Neural cell (in vitro differentiated cells): ENCODE measurements around the gene KCNQ2. TPM values are rescaled to one million over a fixed set of nuclear protein-coding genes. Genes with fewer than 3 reads are reported as not detected.

ENCODE experiments used
- H2AFZ ChIP-seq: fragments of 200-600, 300-800 bp; sonication (generic), shearing (Covaris generic); 2 replicates; pipeline ENCODE4 v1.6.0; 2014; ENCODE audit warnings: low read depth, mild to moderate bottlenecking, antibody characterized with exemption, low read length, moderate library complexity
- H3F3A ChIP-seq: fragments of 200-600 bp; shearing (Covaris generic); 2 replicates; pipeline ENCODE4 v1.6.1; 2016; ENCODE audit warnings: mild to moderate bottlenecking, moderate library complexity, mixed read lengths, antibody characterized with exemption, low read length; ENCODE audit not compliant: insufficient read depth, poor library complexity, severe bottlenecking
- H3K27ac ChIP-seq: fragments of 200-600, 300-800 bp; sonication (generic), shearing (Covaris generic); 2 replicates; pipeline ENCODE4 v1.5.1; 2014; ENCODE audit warnings: mild to moderate bottlenecking, low read length, moderate library complexity
- H3K27me3 ChIP-seq: fragments of 300-800, 200-600 bp; sonication (generic), shearing (Covaris generic); 2 replicates; pipeline ENCODE4 v1.6.0; 2014; ENCODE audit warnings: mild to moderate bottlenecking, low read depth, low read length, moderate library complexity; ENCODE audit not compliant: insufficient read depth
- H3K36me3 ChIP-seq: fragments of 300-800, 200-600 bp; sonication (generic), shearing (Covaris generic); 2 replicates; pipeline ENCODE4 v1.5.1; 2014; ENCODE audit warnings: mild to moderate bottlenecking, antibody characterized with exemption, low read length, moderate library complexity; ENCODE audit not compliant: insufficient read depth
- H3K4me2 ChIP-seq: fragments of 300-800, 200-600 bp; sonication (generic), shearing (Covaris generic); 2 replicates; pipeline ENCODE4 v1.6.0; 2014; ENCODE audit warnings: mild to moderate bottlenecking, low read length
- H3K4me3 ChIP-seq: fragments of 300-800, 200-600 bp; sonication (generic), shearing (Covaris generic); 2 replicates; pipeline ENCODE4 v1.5.1; 2014; ENCODE audit warnings: mild to moderate bottlenecking, low read length, moderate library complexity
- H3K79me2 ChIP-seq: fragments of 200-600 bp; shearing (Covaris generic); replicated peaks from 2 replicates; pipeline ENCODE4 v1.6.0; 2014; ENCODE audit warnings: mild to moderate bottlenecking, low read length, moderate library complexity; ENCODE audit not compliant: insufficient read depth
- H3K9ac ChIP-seq: fragments of 300-800, 200-600 bp; sonication (generic), shearing (Covaris generic); 2 replicates; pipeline ENCODE4 v1.6.1; 2016; ENCODE audit warnings: mild to moderate bottlenecking, low read length, mixed read lengths
- H3K9me2 ChIP-seq: fragments of 200-600 bp; shearing (Covaris generic); 2 replicates; pipeline ENCODE4 v1.6.1; 2016; ENCODE audit warnings: mild to moderate bottlenecking, low read length, mixed read lengths; ENCODE audit not compliant: insufficient read depth
- H3K9me3 ChIP-seq: fragments of 200-600, 300-800 bp; sonication (generic), shearing (Covaris generic); 2 replicates; pipeline ENCODE4 v1.6.1; 2016; ENCODE audit warnings: mild to moderate bottlenecking, mixed run types, low read length, moderate library complexity, mixed read lengths
- H4K20me1 ChIP-seq: fragments of 200-600 bp; shearing (Covaris generic); 2 replicates; pipeline ENCODE4 v1.6.1; 2016; ENCODE audit warnings: mild to moderate bottlenecking, mixed run types; ENCODE audit not compliant: insufficient read depth
- CTCF ChIP-seq: fragments of 450-650 bp; IDR thresholded peaks from 2 replicates; pipeline ENCODE4 v1.5.1; 2014; ENCODE audit warnings: antibody characterized with exemption, mild to moderate bottlenecking, moderate library complexity; ENCODE audit not compliant: poor library complexity, severe bottlenecking
- EP300 ChIP-seq: fragments of 450-650 bp; conservative IDR thresholded peaks from 2 replicates; pipeline ENCODE4 v1.6.1; 2014; ENCODE audit warnings: antibody characterized with exemption, mild to moderate bottlenecking, moderate library complexity; ENCODE audit not compliant: poor library complexity, severe bottlenecking
- EZH2 ChIP-seq: fragments of 200-600, 300-800 bp; shearing (Covaris generic), sonication (generic); IDR thresholded peaks from 2 replicates; pipeline ENCODE4 v1.6.1; 2014; ENCODE audit warnings: antibody characterized with exemption, low read length, borderline replicate concordance, mild to moderate bottlenecking; ENCODE audit not compliant: insufficient read depth, poor library complexity, severe bottlenecking
- MXI1 ChIP-seq: fragments of 450-650 bp; conservative IDR thresholded peaks from 2 replicates; pipeline ENCODE4 v1.6.1; 2014; ENCODE audit warnings: antibody characterized with exemption, mild to moderate bottlenecking; ENCODE audit not compliant: poor library complexity, severe bottlenecking
- POLR2AphosphoS5 ChIP-seq: IDR thresholded peaks from 2 replicates; pipeline ENCODE4 v1.6.1; 2012
- RAD21 ChIP-seq: fragments of 450-650 bp; conservative IDR thresholded peaks from 2 replicates; pipeline ENCODE4 v1.6.1; 2014; ENCODE audit warnings: antibody characterized with exemption, mild to moderate bottlenecking, moderate library complexity
- REST ChIP-seq: IDR thresholded peaks from 2 replicates; pipeline ENCODE4 v1.6.1; 2012; ENCODE audit warnings: borderline replicate concordance
- SMC3 ChIP-seq: fragments of 450-650 bp; conservative IDR thresholded peaks from 2 replicates; pipeline ENCODE4 v1.6.1; 2014; ENCODE audit warnings: antibody characterized with exemption, mild to moderate bottlenecking, moderate library complexity; ENCODE audit not compliant: poor library complexity
- TAF1 ChIP-seq: IDR thresholded peaks from 2 replicates; pipeline ENCODE4 v1.6.1; 2012; ENCODE audit warnings: low read depth
- polyA plus RNA-seq: library from polyadenylated mRNA; depleted of rRNA; stranded (reverse); fragments of >200 nt; gene quantifications from 2 replicates; pipeline ENCODE4 v1.2.3, GENCODE V29; 2014

Gene KCNQ2
- polyA plus RNA-seq, 1 donor from 2014 or later: 84.7 TPM

GRCh38 chr20:63469019-63469712 is 3.3 kb downstream of the KCNQ2 start:
- Histone ChIP-seq H3K36me3 (no peaks in the 10 kb centered on the region), H3K4me3 (peak overlapping the region; percentile 98), H2AFZ (no peak overlapping the region), H3K27me3 (no peaks in the 10 kb centered on the region), H3K9ac (peak overlapping the region; percentile 89), H3K4me2 (no peak overlapping the region), H3K79me2 (peaks cover 78% of the 10 kb centered on the region), H3K9me3 (no peaks in the 10 kb centered on the region), H3K9me2 (no peaks in the 10 kb centered on the region), H3F3A (no peaks in the 10 kb centered on the region), H4K20me1 (peaks cover 5% of the 10 kb centered on the region), H3K27ac (no peak overlapping the region)
- no peak for TF ChIP-seq SMC3
- no peak for TF ChIP-seq MXI1
- no peak for TF ChIP-seq REST
- TF ChIP-seq RAD21: no peak
- no peak for TF ChIP-seq EZH2
- no peak for TF ChIP-seq CTCF
- no peak for TF ChIP-seq TAF1
- no peak for TF ChIP-seq EP300
- no peak for TF ChIP-seq POLR2AphosphoS5

- no peaks in the 10 kb centered on the region for H3F3A ChIP-seq
- no peak overlapping the region for H3K27ac ChIP-seq
- H3K4me2 ChIP-seq: no peak overlapping the region
- H3K27me3 ChIP-seq: no peaks in the 10 kb centered on the region
- no peaks in the 10 kb centered on the region for H3K9me3 ChIP-seq
- no peak overlapping the region for H3K9ac ChIP-seq
- H2AFZ ChIP-seq: no peak overlapping the region
- TF ChIP-seq RAD21 (no peak), REST (no peak), MXI1 (no peak), TAF1 (no peak), SMC3 (no peak)
- peak overlapping the region; percentile 18 for H3K4me3 ChIP-seq
- no peaks in the 10 kb centered on the region for H3K36me3 ChIP-seq
- no peaks in the 10 kb centered on the region for H3K9me2 ChIP-seq
- H4K20me1 ChIP-seq: peaks cover 12% of the 10 kb centered on the region
- H3K79me2 ChIP-seq: peaks cover 86% of the 10 kb centered on the region
Measured at GRCh38 chr20:63468421-63468820, 4.0 kb downstream of the KCNQ2 start.
